Adrenal gland (tissue), 5 donors: ENCODE data around the gene KRT77.

ENCODE experiments used
- POLR2A ChIP-seq, 2 donors: fragments of 450-650 bp; IDR thresholded peaks; one replicate each; pipeline ENCODE4 v1.6.1; 2017; ENCODE audit warnings: antibody characterized with exemption in 2 of 2, mild to moderate bottlenecking in 2 of 2, moderate library complexity in 1 of 2
- TF ChIP-seq, protein P1 (sequence below), 6 experiments: fragments of 450-650 bp in 4 of 6; fragments of 200-600 bp in 2 of 6; sonication (generic) in 1 of 6; IDR thresholded peaks; 1 replicate in 5 of 6; 2 replicates in 1 of 6; pipeline versions ENCODE4 v1.5.1 to v1.8.0; 2016 to 2021; ENCODE audit warnings: antibody characterized with exemption in 6 of 6, mild to moderate bottlenecking in 2 of 6, moderate library complexity in 1 of 6
- donor health status: DM: no; HTN: no; CAD: no.

DNA sequence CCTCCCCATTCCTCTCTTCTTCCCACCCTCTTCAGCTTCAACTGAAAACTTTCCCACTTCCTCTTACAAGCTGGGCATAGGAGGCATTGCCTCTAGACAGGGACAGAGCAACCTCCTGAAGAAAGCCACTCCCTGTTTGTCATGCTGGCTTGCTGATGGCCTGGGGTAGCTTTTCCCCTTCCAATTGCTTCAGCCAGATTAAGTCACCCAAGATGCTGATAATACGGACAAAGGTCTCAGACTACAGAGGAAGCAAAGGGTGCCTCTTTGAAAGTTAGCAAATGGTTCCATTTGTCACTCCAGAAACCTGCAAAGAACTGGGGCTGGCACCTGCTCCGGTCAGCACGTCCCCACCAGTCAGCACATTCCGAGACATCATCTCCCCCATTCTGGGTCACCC, 57.3 kb downstream of the KRT77 start:
- TF ChIP-seq, protein P1, sequence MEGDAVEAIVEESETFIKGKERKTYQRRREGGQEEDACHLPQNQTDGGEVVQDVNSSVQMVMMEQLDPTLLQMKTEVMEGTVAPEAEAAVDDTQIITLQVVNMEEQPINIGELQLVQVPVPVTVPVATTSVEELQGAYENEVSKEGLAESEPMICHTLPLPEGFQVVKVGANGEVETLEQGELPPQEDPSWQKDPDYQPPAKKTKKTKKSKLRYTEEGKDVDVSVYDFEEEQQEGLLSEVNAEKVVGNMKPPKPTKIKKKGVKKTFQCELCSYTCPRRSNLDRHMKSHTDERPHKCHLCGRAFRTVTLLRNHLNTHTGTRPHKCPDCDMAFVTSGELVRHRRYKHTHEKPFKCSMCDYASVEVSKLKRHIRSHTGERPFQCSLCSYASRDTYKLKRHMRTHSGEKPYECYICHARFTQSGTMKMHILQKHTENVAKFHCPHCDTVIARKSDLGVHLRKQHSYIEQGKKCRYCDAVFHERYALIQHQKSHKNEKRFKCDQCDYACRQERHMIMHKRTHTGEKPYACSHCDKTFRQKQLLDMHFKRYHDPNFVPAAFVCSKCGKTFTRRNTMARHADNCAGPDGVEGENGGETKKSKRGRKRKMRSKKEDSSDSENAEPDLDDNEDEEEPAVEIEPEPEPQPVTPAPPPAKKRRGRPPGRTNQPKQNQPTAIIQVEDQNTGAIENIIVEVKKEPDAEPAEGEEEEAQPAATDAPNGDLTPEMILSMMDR (IDR thresholded peaks at IDR 0.05) = no peak
- no peak for TF ChIP-seq POLR2A (IDR thresholded peaks at IDR 0.05)
